Fibroblast of skin of right quadriceps (primary cell): ENCODE data around the gene ACTR1B.
A peak's percentile ranks its signal among the peaks of the same experiment; 100 is the strongest.
"Not testable (repeated sequence)": the region's sequence is repeated elsewhere in the genome, so short reads cannot be mapped to it uniquely, and the experiment has no call there.

Experiments
- DNase-seq: peaks from one replicate; pipeline ENCODE4 v3.0.0-alpha.2; 2013

ACTR1B gene

DNA sequence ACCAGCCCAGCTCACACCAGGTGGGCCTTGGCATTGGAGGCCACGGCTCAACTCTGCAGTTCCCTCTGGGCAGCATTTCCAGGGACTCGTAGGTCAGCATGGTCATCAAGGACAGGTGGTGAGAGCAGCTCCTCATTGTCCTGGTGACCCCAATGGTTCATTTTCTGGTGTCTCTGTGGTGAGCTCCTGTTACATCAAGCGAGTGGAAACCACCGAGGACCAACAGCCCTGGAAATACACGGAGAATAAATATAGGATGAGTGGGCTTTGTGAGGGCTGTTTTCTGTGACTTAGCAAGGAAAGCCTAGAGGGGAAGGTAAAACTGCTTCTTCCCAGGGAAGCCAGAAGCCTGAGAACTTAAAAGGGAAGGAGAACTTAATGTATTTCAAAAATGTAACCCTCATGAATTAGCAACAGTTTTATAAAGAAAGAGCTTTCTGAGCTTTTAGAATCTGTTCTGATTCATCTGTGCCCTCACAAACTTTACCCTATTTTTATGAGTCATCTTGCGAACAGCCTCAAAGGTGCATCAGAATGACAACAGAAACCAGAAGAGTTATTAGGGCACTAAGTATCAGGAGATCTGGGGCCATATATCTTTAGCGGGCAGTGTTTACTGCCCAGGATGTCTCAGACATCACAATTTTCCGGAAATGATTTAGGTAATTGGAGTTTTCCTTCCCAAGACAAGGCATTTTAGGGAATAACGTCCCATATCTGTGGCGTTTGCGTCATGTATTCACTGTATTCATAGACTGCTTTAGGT, 24.4 kb upstream of the ACTR1B start:
- DNase-seq, result no peak

DNA sequence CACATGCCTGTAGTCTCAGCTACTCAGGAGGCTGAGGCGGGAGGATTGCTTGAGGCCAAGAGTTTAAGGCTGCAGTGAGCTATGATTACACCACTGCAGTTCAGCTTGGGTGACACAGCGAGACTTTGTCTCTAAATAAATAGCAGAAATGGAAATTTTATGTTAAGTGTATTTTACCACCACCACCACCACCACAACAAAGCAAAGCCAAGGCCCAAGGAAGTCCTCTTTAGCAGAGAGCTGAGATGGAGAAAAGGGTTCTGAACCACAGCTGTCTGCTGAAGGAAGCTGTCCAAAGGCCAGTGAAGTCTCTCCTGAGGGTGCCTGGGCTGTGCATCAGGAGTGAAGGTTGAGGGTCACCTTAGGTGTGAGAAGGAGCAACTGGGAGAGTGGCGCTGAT, 23.4 kb upstream of the ACTR1B start:
- DNase-seq, result not testable (repeated sequence)

DNA sequence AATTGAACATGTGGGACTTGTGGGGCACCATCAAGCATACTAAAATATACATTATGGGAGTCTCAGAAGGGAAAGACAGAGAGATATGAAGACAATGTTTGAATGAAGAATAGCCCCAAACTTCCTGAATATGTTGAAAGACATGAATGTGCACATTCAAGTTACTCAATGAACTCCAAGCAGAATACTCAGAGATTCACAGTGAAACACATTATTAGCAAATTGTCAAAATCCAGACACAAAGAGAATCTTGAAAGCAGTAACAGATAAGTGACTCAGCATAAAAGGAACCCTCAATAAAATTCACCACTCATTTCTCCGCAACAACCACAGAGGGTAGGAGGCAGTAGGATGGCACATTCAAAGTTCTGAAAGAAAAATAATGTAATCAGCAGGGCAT, 14.5 kb upstream of the ACTR1B start:
- no peak for DNase-seq

DNA sequence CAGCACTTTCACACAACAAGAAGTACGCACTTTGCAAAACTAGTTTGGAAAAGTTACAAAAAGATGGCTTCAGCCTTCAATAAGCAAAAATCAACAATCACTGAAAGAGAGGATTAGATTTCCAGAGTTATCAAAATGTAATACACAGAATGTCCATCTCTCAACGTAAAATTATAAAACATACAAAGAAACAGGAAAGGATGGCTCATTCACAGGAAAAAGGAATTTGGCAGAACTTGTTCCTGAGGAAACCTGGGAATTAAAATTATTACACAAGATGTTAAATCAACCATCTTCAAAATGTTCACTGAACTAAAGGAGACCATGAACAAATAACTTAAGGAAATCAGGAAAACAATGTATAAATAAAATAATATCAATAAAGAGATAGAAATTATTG, 13.6 kb upstream of the ACTR1B start:
- no peak for DNase-seq

DNA sequence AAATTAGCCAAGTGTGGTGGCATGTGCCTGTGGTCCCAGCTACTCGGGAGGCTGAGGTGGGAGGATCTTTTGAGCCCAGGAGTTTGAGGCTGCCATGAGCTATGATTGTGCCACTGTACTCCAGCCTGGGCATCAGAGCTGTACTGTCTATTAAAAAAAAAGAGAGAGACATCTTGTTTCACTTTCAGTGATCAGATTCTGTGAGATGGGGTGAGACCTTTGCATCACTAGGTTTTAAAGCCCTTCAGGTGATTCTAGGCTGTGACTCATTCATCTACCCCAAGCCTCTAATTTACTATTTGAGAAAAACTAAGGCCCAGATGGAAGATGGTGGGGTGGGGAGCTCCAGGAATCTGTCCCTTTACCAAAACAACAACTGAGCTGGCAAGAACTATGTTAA, 12.8 kb upstream of the ACTR1B start:
- no peak for DNase-seq

DNA sequence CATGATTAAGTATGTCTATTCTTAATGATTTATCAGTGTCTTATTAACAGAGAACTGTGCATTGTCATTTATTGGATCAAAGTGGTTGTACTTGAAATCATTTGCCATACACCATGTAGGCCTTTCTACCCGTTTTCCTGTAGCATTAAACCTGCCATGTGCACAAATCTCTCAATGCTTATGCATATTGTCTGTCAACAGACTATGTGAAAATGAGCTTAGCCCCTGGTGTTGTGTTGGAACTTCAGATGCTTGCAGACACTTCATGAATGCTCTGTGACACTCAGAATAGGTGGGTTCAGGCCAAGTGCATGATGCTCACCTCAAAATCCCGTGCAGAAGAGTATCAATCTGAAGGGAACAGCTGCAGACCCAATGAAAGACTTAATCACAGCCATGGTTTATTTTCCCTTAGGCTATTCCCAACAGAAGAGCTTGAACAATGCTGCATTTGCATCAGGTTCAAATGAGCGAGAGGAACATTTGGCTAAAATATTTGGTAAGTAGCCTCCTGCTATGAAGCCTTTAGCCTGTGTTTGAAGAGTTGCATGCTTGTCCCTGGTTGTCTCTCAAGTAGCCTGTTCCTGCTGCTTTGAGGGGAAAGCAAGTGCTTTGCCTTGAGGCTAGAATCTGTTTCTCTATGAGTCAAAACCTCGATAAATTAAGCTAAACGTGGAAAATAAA, 11.7 kb upstream of the ACTR1B start:
- DNase-seq, result no peak

DNA sequence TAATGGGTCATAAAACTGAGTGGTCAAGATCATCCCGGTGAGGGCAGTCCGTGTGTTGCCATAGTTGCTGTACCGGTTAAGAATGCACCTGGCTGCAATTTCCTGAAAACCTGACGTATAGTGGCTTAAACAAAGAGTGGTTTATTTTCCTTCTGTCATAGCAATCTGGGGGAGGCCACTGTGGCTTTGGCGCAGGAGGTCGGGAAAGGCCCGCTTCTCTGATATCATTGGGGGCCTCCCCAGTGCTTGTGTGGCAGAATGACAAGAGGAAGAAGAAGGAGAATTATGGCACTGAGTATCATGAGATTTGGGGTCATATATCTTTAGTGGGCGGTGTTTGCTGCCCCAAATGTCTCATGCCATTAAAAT, 10.1 kb upstream of the ACTR1B start:
- no peak for DNase-seq

DNA sequence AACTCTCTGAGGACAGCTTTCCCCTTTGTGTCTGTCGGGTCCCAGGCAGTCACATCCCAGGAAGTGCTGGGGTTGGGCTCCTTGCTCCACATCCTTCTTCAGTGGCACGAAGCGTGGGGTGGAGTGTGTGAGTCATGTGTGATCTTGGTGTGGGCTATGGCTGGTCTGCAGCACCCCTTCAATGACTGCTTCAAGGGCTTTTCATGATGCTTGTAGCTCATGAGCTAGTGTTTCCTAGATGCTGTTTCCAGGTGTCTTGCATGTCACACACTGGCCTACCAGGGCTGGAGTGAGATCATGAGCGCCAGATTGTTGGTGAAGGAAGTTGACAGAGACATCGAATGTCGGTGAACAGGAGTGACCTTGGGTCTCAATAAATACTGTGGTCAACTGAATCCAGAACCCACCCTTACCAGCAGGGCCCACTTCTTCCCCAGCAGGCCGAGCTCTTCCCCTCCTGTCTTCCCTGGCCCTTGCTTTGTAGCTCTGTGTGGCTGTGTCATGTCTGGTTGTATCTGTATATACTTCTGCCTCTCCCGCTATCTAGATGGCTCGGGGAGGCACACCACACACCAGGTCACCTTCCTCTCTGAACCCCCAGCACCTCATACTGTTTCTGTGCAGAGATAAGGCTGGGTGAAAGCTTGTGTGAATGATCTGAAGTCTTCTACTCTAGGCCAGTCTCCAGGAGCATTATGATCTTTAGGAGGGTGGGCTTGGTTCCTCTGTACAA, 9.5 kb upstream of the ACTR1B start:
- no peak for DNase-seq

DNA sequence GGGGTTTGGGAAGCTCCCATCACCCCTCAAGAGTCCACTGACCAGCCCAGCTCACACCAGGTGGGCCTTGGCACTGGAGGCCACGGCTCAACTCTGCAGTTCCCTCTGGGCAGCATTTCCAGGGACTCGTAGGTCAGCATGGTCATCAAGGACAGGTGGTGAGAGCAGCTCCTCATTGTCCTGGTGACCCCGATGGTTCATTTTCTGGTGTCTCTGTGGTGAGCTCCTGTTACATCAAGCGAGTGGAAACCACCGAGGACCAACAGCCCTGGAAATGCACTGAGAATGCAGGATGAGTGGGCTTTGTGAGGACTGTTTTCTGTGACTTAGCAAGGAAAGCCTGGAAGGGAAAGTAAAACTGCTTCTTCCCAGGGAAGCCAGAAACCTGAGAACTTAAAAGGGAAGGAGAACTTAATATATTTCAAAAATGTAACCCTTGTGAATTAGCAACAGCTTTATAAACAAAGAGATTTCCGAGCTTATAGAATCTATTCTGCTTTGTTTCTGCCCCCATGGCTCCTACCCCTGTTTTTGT, 8.8 kb upstream of the ACTR1B start:
- DNase-seq, result not testable (repeated sequence)

DNA sequence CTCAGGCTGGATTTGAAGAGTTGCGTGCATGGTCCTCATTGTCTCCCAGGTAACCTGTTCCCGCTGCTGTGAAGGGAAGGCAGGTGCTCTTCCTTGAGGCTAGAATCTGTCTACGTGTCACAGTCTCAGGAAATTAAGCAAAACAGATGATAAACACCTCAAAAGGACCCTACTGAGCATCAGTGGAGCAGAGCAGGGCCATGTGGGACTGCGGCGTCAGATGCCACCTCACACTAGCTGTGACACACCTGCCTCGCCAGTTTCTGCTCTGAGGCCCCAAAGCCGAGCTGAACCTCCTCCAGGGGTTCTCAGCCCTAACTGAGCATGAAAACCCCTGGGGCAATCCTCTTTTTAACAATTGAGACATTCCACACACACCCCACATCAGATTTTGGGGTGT, 7.7 kb upstream of the ACTR1B start:
- DNase-seq, result no peak

DNA sequence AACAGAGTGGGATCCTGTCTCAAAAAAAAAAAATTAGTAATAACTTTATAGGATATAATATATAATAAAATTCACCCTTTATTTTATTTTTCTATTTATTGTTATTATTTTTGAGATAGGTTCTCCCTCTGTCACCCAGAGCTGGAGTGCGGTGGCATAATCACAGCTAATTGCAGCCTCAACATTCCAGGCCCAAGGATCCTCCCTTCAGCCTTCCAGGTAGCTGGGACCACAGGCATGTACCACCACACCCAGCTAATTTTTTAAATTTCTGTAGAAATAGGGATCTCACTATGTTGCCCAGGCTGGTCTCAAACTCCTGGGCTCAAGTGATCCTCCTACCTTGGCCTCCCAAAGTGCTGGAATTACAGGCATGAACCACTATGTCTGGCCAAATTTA, 6.6 kb upstream of the ACTR1B start:
- DNase-seq, result no peak

DNA sequence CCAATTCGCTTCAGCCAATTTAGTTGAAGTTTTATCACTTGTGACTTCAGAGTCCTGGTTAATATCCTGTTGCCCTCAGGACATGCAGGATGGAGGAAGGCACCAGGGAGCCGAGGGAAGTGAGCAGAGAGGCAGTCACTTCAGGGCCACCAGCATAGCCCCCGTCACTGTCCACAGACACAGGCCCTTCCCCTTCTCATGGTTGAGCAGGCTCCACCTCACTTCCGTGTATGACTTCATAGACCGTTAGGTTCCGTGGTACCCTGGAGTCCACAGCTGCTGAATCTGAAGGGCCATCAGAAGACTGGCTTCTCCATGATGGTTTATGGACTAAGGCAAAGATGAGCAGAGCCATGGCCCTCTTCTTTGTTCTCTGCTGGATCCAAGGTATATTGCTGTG, 5.6 kb upstream of the ACTR1B start, which contains the start of gene C2orf92:
Gene C2orf92 (plus strand): TSS at position 266 of the 400 bp plus-strand sequence. CDS start 76 bp downstream, at position 342.
- no peak for DNase-seq

DNA sequence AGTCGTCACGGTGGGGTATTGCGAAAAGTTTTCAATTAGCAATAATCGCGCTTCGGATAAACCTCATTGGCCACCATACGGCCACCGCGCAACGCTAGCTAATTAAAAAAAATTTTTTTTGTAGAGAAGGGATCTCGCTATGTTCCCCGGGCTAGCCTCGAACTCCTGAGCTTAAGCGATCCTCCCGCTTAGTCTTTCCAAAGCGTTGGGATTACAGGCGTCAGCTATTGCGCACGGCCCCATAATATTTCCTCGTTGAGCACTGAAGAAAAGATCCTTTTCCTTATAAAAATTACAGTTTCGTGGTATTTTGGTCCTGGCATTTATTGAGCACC, 759 bp upstream of the ACTR1B start:
- no peak for DNase-seq

DNA sequence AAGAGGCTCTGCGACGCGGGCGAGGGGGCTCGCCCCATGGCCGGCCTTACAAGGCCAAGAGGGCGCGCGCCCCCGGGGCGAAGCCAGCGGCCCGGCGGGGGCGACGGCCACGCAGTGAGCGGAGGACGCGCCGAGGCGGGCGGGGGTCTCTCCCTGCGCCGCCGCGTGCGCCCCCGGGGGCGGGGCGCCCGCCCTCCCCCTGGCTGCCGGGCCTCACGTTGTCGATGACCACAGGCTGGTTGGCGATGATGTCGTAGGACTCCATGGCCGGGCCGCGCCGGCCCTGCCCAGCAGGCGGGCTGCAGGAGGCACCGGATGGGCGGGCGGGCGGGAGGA, 250 bp downstream of the ACTR1B start:
- DNase-seq, result no peak

DNA sequence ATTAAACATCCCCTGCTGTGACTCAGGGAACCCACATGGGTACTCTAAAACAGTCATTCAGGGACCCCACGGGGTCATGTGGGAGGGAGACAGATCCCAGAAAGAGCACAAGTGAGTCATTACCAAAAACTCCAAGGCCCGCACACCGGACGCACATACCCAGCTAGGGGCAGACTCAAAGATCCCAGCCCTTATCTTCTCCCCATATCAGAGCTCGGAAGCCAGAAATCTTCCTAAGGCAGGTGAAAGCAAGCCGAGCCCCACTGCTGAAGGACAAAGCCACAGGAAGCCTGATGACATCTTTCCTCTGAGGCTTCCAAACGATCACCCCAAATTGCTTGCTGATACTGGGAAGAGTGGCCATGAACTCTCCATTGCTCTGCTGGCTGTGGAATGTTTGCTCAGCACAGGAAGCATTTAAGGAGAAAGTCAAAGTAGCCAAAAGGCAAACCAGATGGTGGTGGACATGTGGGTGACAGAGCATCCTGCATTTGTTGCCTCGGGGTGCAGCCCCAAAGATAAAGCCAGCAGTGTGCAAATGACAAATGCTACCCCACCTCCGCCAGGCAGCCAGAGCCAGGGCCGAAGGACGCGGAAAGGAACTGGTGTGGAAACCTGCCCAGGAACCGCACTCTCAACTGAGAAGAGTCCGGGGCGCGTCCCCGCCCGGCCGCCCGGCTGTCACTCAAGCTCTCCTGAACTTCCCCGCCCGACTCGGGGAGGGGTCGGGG, 784 bp downstream of the ACTR1B start:
- peak; percentile 90 for DNase-seq

DNA sequence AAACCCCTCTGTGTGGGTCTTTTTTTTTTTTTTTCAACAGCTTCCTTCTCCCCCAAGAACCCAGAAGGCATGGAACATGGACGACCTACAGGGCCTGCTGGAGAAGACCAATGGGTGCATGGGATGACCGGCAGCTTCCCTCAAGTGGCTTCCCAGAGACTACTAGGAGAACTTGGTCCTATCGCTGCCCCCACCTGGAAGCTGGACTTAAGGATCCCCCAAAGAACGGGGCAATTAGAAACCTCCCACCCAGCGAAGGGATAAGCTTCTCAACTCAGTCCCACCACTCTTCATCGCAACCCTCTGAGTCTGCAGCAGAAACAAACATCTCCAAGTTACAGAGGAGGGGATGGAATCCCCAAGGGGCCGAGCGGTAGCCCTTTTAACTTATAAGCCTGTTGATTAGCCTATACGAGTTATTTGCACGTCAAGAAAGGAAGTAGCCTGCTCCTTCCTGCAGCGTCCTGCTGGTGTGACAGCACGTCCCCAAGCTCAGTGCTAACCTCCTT, 1.4 kb downstream of the ACTR1B start:
- no peak for DNase-seq

DNA sequence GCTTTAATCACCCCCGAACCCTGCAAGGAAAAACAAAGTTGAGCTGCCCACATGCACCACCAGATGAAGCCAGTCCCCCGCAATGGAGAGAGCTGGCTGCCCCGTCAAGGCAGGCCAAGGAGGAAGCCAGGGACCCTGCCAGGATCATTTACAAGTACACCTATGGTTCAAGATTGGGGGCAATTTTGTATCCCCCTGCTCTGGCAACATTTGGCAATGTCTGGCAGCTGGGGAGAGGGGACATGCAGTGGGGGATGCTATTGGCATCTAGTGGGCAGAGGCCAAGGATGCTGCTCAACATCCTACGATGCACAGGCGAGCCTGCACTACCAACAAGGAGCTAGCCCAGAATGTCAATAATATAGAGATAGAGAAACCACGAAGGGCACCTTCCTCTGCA, 1.9 kb downstream of the ACTR1B start:
- no peak for DNase-seq

DNA sequence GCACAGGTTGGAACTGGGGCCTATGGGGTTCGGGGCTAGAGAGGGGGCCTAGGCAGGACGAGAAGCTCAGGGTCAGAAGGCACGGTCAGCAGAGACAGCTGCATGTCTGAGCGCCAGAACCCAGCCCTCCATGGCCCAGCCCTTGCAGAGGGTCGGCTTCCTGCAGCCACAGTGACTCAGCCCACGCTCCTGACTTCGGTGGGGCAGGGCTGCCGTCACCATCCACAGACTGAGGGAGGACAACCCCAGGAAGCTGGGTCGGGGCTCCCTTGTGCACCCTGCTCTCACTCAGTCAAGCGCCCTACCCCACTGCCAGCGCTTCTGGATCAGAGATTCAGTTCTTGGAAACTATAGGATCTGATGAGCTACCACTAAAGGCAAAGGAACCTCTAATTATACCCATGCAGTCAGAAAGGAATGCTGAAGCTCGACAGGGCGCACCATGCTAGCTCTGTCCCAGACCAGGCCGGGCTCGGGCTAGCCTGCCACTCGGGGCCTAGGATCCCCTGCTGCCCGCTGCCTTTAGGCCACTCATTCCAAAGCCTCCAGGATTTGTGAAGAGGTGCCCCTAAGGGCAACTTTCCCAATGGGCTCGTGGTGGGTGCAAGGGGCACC, 3.0 kb downstream of the ACTR1B start:
- DNase-seq, result no peak

DNA sequence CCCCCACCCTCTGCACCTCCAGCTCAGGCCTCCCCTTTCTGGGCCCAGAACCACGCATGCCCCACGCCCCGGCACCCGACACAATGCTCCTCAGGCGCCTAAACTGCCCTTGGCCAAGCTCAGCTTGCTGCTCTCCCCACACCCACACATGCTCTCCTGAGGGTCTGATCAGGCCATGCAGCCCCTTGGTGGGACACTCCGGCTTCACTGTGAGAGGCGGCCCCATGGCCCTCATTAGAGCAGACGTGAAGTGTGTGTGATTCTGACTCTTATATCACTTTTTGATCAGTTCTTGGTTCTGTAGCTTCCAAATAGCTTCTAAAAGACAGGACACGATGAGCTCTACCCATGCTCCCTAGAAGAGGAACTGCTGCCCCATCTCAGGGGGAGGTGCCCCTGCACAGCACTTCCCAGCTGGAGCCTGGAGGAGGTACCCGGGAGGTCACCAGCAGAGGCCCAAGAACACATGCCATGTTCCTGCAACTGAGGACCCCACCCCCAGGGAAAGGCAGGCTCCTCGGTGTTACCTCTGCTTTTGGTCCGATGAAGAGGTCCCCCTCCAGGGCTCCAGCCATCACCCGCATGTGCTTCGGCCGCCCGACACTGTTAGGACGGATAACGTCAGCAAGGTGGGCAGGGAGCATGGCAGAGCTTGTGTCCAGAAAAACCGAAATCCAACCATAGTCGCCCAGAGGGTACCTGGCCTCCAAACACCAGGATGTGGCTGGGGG, 3.6 kb downstream of the ACTR1B start:
- DNase-seq, result no peak

DNA sequence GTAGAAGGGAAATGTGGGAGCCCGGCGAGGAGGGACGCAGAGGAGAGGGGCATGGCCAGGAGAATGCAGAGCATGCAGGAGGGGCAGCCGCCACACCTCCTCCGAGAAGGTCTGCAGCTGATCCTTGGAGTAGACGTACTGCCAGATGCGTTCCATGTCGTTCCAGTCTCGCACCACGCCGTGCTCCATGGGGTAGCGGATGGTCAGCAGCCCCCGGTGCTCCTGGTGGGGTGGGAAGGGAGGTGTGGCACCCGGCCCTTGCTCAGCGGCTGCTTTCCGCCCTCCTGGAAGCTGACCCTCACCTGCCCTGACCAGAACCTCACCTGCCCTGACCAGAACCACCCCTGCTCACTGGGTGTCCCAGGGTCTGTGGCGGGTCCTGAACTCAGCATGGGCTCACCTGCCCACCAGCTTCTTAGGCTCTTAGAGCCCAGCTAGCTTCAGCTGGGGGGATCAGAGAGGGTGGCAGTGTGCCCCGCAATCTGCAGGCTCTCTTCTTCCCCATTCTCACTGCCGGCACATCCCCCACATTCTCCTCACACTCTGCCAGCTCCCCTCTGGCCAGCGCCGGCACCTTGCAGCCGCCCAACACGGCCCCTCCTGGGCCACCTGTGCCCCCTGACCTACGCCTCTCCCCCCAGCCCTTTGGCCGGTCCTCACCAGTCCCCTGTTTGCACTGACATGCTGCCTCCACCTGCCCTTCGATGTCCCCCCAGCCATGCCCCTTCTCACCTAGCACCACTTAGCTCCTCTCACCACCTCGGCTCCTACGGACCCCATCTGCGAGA, 4.4 kb downstream of the ACTR1B start:
- DNase-seq, result no peak

DNA sequence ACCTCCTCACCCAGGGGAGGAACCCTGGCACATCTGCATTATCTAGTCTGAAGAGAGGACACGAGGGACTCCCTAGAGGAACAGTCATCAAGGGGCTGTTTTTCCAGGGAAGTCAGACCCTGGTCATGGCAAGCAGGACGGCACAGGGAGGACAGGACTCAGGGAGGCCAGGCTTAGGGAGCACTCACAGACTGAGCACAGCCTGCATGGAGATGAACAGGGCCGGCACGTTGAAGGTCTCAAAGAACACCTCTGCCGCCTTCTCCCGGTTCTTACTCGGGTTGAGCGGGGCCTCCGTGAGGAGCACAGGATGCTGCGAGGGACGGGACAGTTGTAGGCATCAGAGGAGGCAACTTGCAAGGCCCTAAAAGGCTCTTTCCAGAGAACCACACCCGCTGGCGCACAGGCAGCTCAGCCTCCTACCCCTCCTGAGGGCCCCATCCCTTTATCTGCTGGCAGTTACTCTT, 5.1 kb downstream of the ACTR1B start:
- no peak for DNase-seq
